Measurements from ENCODE around the gene SFRP2.

SFRP2 gene

DNA sequence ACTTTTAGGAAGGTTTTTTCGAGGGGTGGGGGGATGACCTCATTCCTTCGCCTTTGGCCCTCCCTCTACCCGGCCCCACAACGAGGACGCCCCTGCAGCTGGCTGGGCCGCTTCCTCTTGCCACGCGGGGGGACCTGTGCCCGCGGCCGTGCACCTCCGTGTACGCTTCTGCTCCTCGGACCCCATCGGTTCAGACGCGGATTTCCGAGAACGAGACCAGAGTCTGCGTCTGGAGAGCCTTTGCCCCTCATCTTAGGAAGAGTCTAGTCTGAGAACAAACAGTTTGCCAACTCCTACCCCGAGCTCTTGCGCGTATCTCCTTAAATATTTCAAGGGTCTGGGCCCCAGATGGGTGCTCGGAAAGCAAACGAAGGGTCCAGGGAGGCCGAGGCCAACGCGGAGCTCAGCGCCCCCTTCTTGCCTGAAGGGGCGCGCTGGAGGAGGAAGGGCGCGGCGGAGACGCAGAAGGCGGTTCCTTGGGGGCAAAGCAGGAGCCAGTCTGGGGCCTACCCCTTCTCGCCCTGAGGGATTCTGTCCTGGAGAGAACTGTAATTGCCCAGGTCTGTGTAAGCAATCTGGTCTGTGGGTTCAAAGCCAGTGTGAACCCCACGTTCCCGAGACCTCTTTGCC is 3.9 kb upstream of the SFRP2 start:
- no peak for DNase-seq

DNA sequence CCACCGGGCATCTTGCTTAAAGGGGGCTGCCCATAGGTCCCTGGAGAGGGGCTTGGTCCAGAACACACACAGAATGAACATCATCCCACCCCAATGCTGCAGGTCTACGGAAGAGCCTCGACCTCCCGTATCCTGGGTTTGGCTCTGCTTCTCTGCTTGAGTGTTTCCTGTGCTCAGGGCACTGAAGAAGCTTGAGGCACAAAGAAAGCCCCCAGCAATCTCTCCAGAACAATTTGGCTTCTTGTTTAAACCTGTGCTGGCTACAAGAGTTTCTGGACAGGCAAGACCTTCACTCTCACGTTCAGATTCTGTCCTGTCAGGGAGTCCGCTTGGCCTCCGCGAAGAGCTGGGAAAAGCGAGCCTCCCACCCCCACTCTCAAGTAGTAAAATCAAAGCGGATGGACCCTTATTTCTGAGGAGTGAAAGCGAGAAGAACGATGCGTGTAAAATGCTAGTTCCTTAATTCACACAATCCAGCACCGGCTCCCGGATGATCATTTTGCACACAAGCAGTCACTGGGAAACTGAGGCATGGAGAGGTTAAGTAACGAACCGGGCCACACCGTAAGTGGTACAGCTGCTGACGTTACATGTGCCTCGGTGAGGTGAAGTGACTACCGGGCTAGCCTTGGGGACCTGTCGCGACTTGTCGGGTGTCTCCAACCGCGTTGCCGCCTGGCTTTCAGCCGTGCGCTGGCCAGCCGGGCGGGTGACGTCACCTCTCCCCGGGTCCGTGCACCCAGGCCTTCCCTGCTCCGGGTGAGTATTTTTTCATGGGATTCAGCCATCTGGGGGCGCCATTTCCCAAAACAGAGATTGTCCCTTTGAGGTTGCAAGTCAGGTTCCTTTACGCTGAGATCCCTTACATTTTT is 3.1 kb upstream of the SFRP2 start:
- no peak for DNase-seq

DNA sequence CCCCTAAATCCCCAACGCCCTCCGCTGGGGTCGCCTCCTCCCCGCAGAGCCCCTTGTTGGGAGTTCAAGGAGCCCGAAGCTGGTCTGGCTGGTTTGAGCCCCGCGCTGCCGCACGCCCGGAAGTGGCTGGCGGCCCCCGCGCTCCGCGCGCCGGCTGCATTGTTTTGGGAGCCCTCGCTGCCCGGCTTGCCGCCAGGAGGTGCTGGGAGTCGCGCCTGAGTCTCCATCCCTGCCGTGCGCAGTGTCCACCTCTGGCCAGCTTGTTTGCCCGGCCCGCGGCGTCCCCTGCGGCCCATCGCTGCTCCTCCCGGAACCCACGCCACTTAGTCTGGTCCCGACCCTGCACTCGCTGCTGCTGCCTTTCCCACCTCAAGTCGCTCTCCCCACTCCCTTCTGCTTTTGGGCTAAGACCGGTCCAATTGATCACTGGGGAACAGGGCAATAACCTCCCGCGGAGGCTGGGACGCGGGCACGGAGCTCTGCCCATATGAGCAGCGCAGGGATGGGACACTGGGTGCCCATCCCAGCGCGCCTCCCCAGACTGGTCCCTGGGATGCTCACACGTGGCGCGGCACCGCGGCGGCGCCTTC is 2.2 kb upstream of the SFRP2 start:
- no peak for DNase-seq

DNA sequence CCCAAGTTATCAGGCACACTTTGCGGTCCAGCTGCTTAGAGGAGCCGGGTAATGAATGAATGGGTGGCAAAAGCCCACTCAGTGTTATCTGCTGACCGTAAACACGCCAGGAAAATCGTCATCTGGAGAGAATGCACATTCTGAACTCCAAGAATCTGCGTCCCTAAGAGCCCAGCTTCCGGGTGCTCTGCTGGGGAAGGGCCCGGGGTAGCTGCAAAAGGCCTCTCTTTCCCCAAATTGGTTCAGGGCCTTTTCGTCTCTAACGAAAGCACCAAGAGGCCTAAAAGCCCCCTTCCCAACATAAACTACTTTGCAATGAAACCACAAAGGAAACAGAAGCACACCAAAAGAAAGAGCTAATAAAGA is 1.6 kb upstream of the SFRP2 start:
- no peak for DNase-seq

DNA sequence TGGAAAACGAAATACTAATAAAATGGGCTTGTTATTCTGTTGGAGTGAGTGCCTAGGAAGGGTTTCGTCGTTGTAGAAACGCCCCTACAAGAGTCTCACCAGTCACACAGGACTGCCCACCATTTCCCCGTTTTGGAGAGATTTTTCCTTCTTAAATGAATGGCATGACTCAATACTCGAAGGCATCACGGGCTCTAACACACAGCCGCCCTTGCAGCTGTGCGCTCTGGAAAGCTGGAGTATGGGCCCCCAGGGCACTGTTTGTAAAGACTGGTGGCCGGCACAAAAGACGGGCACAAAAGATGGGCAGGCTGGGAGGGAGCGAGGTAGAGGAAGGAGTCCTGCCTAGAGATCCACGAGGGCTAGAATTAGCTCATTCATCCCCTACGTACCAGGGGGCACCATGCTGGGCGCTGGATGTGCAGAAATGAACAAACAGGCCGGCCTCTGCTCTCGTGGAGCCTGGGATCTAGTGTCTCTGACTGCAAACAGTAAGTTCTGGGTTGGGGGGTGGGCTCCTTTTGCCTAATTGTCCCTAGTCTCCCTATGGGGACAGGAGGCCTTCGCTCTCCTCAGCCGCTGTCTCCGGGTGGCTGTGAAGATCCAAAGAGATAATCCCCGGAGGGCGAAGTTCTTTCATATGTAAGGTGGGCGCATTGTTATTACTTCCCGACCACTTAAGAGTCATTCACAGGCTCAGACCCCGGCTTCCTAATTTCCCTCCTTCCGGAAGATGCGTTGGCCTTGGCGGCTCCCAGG is 1.0 kb upstream of the SFRP2 start:
- DNase-seq: no peak

DNA sequence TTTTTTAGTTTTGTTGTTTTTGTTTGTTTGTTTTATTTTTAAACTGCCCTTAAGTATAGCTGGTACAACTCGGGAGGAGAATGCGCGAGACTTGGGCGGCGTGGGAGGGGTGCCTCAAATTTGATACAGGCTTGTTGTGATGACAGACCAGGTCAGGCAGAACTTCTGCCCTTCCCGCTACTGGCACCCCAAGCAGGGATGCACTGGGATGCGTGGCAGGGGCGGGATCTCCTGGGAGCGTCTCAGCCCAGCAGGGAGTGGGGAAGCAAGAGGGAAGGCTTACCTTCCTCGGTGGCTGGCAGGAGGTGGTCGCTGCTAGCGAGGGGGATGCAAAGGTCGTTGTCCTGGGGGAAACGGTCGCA is 851 bp downstream of the SFRP2 start:
- no peak for DNase-seq

DNA sequence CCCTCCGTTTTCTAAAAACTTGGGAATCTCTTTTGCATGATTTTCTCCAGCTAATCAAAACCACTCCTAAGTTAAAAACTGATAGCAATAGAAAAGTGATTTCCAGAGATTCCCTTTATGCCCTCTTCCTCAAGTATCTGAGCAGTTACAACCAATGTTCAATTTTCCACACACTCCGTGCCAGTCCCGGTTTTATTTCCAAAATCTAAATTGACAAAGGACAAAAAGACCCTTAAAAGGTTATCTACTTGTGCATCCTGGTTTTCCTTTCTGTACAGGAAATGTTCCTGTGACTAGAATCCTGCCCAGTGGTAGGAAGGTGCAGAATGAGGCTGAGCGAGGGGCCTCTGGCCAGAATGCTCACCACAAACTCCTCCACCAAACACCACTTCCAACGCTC is 1.3 kb downstream of the SFRP2 start:
- DNase-seq: no peak

DNA sequence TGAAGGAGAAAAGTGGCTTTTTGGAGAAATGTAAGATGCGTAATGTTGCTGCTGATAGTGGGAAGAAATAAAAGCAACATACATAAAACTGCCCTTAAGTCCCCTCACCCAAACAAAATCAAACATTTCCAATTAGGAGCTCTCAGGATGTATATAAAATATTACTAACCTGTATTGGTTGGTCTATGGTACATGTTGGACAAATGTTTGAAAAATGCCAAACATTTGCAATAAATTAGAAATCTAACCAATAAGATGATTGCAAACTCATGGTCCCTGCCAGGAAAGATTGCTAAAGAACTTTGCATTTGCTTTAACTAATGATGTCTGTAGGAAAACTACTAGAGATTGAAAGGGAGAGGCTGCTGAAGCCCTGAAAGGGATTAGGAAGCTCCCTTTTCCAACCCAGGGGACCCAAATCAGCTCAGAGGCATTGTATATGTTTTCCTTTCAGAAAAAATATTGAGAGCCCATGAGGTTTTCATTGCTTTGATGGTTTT is 1.8 kb downstream of the SFRP2 start:
- no peak for DNase-seq

DNA sequence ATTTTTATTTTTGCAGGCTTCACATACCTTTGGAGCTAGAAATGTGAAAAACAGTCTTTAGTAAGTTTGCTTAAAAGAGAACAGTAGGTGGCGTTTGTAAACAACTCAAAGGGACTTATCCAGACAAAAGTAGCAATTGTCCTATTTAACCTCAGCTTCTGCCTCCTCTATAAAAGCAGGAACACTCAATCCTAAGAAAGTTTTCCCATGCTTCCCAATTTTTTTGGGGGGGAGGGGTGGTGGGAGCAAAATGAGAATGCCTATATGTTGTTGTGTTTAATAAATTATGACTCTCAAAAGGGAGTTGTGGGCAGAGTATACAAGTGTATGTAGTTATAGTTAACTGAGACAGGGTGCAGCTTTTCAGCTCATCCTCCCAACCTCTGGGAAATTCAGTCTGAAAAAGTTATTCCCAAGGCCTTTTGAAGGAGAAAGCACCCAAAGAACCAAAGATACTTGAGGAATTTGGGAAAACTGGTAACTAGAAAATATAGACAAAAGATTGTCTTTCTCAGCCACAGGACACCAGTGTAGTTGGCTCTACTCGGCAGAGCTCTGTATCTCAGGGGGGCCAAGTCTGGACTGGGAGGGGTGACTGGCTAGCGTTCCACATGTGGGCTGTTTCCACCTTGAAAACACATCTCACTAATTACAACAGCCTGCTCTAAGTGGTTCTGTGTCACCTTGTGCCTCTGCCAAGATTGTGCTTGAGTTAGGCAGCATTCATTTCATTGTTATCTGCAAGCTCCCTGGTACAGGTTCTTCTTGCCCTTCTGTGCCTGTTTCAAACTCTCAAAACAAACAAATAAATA is 2.8 kb downstream of the SFRP2 start:
- no peak for DNase-seq

DNA sequence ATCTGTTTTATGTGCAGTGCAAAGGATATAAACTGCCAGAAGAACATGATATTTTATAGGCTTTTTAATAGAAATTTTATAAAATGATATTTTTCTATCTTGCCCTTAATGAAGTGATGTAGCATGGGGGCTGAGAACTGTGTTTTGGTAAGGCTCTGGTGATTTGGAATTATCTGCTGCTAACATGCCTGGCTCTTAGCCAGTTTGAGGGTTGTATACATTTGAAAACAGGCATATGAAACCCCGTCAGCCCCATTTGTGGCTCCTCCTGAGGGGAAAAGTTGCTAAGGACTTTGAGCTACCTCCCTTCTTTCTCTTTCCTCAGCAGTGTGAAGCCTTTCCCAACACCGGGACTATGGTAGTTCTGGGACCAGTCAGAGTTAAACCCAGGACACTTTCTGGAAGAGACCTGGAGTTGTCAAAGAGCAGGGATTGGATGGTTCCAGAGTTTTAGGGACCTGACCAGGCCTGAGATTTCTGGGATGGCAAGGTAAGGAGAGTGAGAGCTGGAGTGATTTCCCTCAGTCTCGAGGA is 4.7 kb downstream of the SFRP2 start:
- DNase-seq: no peak

DNA sequence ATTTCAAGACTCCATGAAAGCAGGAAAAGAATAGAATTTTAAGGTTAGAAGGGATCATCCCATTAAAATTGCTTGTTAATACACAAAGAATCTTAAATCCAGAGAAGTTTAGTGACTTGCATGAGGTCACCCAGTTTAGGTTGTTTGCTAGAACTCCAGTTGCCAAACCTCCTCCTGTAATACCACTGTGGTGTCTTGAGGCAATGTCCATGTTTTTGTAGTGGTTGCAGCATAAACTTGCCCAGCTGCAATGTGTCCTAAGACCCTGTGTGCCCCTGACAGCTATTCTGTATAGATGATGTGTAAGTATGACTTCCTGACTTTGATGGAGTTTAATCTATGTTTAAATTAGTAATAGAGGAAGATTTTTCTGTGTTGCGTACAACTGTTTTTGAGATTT is 6.3 kb downstream of the SFRP2 start:
- DNase-seq: no peak

DNA sequence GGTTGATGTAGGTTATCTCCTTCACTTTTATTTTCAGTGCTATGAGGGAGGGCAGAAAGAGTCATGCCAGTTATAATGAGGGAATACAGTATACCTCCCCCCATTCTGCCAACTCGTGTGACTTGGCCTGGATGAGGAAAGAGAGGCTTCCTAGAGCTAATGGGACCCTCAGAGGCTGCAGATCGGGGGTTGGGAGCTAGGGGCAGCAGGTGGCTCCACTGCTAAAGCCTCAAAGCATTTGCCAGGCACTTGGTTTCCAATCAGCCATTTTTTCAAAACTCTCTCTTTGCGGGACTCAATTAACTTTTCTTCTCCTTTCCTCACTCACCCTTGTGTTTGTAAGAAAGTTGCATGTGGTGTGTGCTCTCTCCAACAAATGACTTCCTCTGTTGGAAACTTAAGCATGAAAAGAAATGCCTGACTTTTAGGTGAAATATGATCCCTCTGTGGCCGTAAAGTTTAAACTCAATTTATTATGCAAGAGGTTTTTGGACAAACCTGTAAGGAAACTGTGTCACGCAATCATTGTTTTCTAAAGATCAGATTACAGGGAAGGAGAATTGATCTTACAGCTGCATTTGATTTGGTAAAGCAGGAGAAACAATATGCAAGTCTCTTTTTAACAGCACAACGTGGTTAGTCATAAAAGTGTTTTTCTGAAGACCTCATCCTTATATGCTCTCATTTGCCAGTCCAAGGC is 7.0 kb downstream of the SFRP2 start:
- DNase-seq: no peak

DNA sequence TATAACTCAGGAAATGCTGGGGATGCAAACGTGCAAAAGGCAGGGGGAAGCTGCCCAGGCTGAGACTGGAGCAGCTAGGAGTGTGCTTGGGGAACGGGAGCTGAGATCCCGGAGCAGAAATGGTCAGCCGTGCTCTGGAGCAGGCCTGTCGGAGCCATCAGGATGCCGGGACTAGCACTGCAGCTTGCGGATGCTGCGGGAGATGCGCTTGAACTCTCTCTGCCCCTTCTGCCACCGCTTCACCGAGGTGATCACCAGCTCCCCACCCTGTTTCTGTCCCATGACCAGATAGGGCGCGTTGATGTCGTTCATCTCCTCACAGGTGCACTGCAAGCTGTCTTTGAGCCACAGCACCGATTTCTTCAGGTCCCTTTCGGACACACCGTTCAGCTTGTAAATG is 7.6 kb downstream of the SFRP2 start:
- no peak for DNase-seq

DNA sequence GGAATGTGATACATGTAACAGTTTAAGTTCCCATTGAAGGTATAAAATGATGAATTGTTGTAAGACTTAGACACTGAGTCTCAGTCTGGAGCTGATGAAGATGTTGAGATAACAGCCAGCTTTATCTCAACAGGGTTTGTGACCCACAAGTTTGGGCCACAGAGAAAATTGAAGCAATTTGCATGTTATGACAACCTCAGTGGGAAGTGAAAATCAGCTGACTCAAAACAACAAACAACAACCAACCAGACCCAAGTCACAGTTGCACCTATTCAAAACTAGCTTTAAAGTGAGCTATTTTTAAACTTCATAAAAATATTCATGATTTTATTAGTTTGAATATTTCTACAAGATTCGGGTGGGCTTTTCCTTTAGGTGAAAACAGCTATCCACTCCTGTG is 8.0 kb downstream of the SFRP2 start:
- DNase-seq: no peak

DNA sequence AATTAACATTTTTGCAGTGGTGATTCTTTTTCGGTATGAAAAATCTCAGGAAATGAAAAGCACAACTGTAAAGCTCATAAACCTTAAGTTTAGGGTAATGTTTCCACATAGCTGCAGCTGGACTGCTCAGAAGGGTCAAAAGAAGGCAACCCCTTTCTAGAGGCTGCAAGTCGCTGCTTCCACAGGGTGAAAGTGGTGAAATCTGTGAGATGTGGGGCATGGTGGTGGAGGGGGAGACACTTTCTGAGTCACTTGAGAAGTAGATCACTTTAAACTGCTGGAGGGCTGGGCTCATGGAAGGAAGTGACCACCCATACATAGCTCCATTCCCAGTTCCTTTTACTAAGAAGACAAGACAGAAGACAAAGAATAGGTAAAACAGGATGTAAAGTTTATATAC is 8.7 kb downstream of the SFRP2 start:
- DNase-seq: no peak

DNA sequence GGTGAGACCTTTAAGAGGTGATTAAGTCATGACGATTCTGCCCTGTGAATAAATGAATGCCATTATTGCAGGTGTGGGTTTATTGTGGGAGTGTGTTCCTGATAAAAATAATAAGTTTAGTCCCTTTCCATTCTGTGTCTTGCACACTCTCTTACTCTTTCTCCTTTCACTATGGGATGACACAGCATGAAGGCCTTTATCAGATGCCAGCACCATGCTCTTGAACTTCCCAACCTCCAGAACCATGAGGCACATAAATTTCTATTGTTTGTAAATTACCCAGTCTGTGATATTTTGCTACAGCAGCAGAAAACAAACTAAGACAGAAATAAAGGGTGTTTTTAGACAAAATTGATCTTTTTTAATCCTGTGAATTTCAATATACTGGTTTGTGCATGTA is 10.5 kb downstream of the SFRP2 start:
- no peak for DNase-seq

DNA sequence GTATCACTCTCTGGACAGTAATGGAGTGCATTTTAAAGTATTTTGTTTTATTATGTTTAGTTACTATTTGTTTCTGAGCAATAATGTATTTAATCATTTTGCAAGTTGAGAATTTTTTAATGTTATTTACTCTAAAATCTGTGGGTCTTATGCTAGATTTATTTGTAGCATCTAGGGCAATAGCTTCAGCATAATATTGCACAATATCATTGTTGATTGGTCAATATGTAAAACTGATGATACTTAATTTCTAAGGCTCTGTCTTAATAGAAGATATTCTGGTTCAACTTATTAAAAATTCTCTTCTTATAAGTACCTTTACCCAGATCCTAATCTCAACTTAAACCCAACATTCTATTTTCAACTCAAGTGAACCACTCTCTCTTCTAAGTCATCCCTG is 11.5 kb downstream of the SFRP2 start:
- no peak for DNase-seq

DNA sequence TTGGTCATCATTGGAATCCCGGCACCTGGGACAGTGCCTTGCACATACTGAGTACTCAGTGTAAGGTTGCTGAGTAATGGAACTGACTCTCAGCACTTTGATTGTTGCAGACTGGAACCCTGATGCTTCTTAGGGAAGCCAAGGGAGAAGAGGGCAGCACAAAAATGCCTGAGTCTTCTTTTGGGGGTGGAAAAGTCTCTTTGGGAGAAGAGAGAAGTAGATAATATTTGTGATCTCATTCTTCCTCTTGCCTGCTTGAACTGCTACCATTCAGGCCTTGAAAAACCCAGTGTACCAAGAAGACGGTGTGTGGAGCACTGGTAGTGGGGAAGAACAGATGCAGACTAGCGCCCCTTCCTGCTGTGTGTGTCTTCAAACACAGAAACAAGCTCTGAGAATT is 12.3 kb downstream of the SFRP2 start:
- no peak for DNase-seq

DNA sequence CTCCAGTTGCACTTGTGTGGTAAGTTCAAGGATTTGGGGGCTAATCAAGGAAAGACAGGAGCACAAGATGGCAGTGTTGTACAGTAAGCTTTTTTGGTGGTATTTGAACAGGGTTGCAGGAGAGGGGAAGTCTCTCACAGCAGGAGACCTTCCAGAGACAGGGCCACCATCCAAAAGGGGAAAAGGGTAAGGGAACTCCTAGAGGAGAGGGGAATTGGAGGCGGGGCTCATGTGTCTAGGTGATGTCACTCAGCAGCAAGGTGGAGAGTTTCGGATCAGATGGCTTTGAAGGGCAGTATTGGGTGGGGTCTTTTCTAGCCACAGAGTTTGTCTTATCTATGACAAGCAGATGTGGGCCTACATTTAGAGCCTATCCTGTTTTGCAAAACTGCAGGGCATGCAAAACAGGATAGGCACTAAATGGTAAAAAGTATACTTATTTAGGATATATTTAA is 15.6 kb downstream of the SFRP2 start:
- DNase-seq: no peak

DNA sequence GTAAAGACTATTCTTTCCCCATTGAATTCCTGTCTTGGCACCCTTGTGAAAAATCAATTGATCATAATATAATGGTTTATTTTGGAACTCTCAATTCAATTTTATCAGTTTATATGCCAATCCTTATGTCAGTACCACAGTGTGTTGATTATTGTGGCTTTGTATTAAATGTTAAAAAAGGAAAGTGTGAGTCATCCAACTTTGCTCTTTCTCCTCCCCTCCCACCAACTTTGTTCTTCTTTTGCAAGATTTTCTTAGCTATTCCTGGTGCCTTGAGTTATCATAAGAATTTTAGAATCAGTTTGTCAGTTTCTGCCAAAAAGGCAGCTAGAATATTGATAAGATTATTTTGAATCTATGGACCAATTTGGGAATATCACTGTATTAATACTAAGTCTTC is 17.8 kb downstream of the SFRP2 start:
- no peak for DNase-seq

DNA sequence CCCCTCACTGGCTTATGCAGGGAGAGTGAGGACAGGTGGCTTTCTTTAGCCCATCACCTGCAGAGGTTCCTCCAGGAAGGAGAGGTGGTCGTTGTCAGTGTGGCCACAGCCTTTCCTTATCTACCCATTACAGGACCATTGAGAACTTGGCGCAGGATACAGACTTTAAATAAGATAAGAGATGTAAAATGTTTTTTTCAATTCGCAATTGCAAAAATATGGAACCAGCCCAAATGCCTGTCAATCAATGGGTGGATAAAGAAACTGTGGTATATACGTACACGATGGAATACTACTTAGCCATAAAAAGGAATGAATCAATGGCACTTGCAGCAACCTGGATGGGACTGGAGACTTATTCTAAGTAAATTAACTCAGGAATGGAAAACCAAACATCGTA is 22.1 kb downstream of the SFRP2 start:
- DNase-seq: no peak

DNA sequence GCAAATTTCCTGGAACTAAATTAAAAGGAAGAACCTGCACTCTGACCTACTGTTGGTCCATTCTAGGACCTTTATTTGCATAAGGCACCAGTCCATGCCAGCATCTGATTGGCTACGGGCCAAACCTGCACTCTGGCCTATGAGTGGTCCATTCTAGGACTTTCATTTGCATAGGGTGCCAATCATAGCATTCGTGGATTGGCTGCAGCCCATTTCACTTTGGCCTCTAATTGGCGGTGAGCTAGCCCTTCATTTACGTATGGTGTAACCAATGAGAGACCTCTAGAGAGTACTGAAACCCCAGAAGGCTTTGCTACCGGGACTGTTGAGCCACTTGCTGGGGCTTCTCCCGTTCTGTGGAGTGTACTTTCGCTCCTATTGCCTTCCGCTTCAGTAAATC is 23.0 kb downstream of the SFRP2 start:
- no peak for DNase-seq

Data from CD4-positive, alpha-beta T cell treated with Interleukin-15 for 1 hour (primary cell).